Thymus (tissue), 11 donors: ENCODE measurements around the gene SFT2D1. TPM values are rescaled to one million over a fixed set of nuclear protein-coding genes. Genes with fewer than 3 reads are reported as not detected.

ENCODE experiments used
- DNase-seq, 9 donors: peaks; one replicate each; pipeline ENCODE4 v3.0.0-alpha.2; 2013; ENCODE audit warnings: low spot score in 9 of 9, low read depth in 6 of 9, missing footprints in 1 of 9
- H3K27ac ChIP-seq, 2 donors: one replicate each; pipeline ENCODE4 v1.5.1; 2013; ENCODE audit warnings: control low read depth in 1 of 2, low read depth in 1 of 2, low read length in 1 of 2, mild to moderate bottlenecking in 1 of 2, moderate library complexity in 1 of 2
- H3K27me3 ChIP-seq, 2 donors: one replicate each; pipeline ENCODE4 v1.5.1; 2013; ENCODE audit warnings: low read length in 1 of 2; ENCODE audit not compliant: control insufficient read depth in 2 of 2, insufficient read depth in 1 of 2
- H3K36me3 ChIP-seq, 2 donors: one replicate each; pipeline ENCODE4 v1.5.1; 2013; ENCODE audit warnings: low read length in 1 of 2, mild to moderate bottlenecking in 1 of 2, moderate library complexity in 1 of 2; ENCODE audit not compliant: control insufficient read depth in 2 of 2, insufficient read depth in 2 of 2
- H3K4me1 ChIP-seq, 2 donors: one replicate each; pipeline ENCODE4 v1.5.1; 2013; ENCODE audit warnings: low read length in 2 of 2; ENCODE audit not compliant: control insufficient read depth in 2 of 2, insufficient read depth in 2 of 2
- H3K4me3 ChIP-seq, 2 donors: one replicate each; pipeline ENCODE4 v1.5.1; 2013; ENCODE audit warnings: low read length in 2 of 2, control low read depth in 1 of 2, mild to moderate bottlenecking in 1 of 2
- H3K9me3 ChIP-seq, 2 donors: one replicate each; pipeline ENCODE4 v1.5.1; 2013; ENCODE audit warnings: low read length in 1 of 2, mild to moderate bottlenecking in 1 of 2; ENCODE audit not compliant: control insufficient read depth in 2 of 2, insufficient read depth in 1 of 2
- WGBS: extraction: QIAGEN DNeasy Blood & Tissue Kit; methylation state at CpG from one replicate; pipeline ENCODE4 v1.1.7; 2013; 5-methylcytosine and 5-hydroxymethylcytosine counted together
- polyA plus RNA-seq: library from polyadenylated mRNA; stranded (reverse); fragments of 200-250 nt; gene quantifications from one replicate; pipeline ENCODE4 v1.2.3, GENCODE V29; 2013
- total RNA-seq: library from RNA; stranded (reverse); fragments of 120-200 nt; gene quantifications from one replicate; pipeline ENCODE4 v1.2.4, GENCODE V29; 2013
- donor health status: healthy.

Gene SFT2D1
- total and polyA plus RNA-seq, 2 donors = 34.9 to 106 TPM

DNA sequence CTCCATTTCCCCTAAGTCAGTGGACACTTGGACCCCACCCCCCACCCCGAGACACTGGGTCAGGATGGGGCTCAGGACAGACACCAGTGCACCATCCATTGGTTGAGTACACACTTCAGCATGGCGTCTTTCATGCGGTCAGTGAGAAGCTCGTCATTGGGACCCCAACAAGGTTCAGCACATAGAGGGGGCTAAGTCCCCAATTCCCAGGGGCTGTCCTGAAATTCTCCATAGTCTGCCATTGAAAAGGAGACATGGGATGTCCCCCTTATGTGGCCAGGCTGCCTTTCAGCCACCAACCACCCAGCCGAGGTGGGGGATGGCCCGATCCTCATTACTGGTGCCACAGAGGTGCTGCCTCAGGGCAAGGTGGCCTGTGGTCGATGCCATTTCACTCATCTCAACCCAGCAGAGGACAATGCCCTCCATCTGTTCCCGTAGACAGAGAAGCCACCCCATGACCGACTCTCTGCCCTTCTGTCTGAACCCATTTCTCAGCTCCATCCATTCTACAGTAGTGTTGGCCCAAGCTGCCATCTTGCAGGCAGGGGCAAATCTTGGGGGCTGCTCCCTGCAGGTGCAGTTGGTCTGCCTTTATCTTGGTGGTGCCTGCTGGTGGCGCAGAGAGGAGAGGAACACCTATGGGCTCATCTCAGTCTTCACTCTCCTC lies 71.5 kb downstream of the SFT2D1 start:
- Histone ChIP-seq H3K9me3 (no peaks in the 10 kb centered on the region), H3K36me3 (no peaks in the 10 kb centered on the region), H3K4me1 (peaks cover 2 to 3% of the 10 kb centered on the region in 2 donors), H3K27me3 (peaks cover 0 to 3% of the 10 kb centered on the region in 2 donors), H3K4me3 (no peak overlapping the region), H3K27ac (no peak overlapping the region)
- no peak for DNase-seq
- 90% methylated on average over 10 of the region's 10 CpGs for WGBS

Other genes with a start within 250 kb of the SFT2D1 start
- gene TBXT, start 174.7 kb downstream of the SFT2D1 start, total RNA-seq = not detected
- gene TBXT, start 174.7 kb downstream of the SFT2D1 start, polyA plus RNA-seq = 0.02 TPM
- 0.05 TPM for gene PRR18, start 34.2 kb downstream of the SFT2D1 start, total RNA-seq
- gene PRR18, start 34.2 kb downstream of the SFT2D1 start, polyA plus RNA-seq = 0.09 TPM
- gene MPC1, start 40.4 kb upstream of the SFT2D1 start, total RNA-seq = 40.5 TPM
- gene MPC1, start 40.4 kb upstream of the SFT2D1 start, polyA plus RNA-seq = 106 TPM
- gene RAMACL, start 244.1 kb upstream of the SFT2D1 start, total RNA-seq = 0.28 TPM
- 0.30 TPM for gene RAMACL, start 244.1 kb upstream of the SFT2D1 start, polyA plus RNA-seq